Measurements from ENCODE around the gene TMEM45B. TPM values are rescaled to one million over a fixed set of nuclear protein-coding genes. Genes with fewer than 3 reads are reported as not detected.

Gene TMEM45B
- 0.46 and 0.65 TPM in 2 replicates for total RNA-seq

DNA sequence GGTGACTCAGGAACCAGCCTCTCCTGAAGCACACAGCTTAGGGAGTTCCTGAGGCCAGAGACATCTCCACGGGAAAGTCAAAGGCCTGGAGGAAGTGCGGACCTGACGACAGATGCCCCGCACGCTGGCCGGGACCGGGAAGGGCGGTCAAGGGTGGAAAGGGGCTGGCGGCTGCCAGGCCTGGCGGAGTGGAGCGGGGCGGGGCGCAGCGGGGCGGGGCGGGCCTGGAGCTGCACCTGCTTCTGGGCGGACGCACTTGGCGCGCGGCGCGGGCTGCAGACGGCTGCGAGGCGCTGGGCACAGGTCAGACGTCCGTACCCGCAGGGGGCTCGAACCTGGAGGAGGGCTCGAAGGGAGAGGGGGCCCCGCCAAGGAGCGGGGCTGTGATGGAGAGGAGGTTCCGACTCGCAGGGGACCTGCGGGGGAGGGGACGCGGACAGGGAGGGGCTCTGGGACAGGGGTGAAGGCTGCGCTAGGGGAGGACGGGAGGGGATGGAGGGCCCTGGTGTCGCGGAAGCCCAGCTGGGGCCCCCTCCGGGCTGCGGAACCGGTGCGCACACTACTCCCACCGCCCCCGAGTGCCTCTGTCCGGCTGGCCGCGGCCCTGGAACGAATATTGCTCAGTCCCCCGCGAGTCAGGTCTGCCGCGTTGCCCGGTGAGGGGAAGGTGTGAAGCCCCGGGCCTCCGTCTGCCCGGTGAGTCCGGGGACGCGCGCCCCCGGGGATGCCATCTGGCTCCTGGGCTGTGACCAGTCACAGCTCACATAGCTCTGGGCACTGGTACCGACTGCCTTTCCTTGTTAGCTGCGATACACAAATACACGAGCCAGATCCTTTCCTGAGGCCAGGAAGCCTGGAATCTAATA is at the start of gene TMEM45B:
Gene TMEM45B, plus strand, starts transcription at position 253 of the 866 bp plus-strand sequence. CDS start 36,635 bp downstream, outside the sequence.

DNA sequence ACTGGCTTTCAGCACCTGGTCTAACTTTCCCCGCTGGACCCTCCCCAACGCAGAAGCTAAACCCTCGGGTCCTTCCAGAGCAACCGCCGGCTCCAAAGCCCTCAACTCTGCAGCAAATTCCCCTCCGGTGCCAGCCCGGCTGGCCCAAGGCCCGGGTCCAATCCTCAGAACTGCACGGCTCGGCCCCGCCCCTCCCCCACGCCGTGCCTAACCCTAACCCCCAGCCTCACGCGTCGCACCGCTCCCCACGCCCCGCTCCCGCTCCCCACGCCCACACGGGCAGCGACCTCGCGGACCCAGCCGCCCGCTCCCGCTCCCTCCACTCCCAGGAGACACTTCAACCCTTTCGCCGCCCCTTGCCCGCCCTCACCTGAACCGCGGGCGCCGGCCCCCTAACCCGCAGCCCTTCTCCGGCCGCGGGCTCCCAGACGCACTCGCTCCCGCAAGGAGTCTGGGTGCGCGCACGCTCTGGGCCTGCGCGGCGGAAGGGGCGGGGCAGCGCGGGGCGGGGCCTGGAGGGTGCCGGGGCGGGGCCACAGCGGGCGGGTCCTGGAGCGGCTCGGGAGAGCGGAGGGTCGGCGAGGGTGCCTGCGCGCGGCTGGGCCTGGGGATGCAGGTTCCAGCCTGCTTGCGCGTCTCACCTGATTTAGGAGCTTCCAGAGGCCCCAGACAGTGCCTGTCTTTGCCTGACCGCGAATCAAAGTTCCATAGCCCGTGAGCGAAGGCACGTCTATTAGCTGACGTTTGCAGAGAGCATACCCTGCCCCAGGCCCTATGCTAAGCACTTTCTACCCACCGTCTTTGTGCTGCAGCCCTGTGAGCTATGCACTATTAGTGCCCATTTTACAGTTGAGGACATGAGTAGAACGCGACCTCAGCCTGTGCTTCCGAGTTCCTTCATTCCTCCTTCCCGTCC is 79.7 kb downstream of the TMEM45B start, which contains the start of gene NFRKB:
Gene NFRKB, minus strand, starts transcription at position 453 of the 916 bp plus-strand sequence. CDS start 2,729 bp downstream, outside the sequence.

Other genes with a start within 250 kb of the TMEM45B start
- 19.1 and 20.1 TPM in 2 replicates for gene NFRKB, start 79.7 kb downstream of the TMEM45B start, total RNA-seq
- gene PRDM10, start 187.0 kb downstream of the TMEM45B start, total RNA-seq, result 3.6 and 11.2 TPM in 2 replicates